ENCODE measurements around the gene ANKAR. TPM values are rescaled to one million over a fixed set of nuclear protein-coding genes. Genes with fewer than 3 reads are reported as not detected.
A peak's percentile ranks its signal among the peaks of the same experiment; 100 is the strongest.

The ANKAR gene, protein sequence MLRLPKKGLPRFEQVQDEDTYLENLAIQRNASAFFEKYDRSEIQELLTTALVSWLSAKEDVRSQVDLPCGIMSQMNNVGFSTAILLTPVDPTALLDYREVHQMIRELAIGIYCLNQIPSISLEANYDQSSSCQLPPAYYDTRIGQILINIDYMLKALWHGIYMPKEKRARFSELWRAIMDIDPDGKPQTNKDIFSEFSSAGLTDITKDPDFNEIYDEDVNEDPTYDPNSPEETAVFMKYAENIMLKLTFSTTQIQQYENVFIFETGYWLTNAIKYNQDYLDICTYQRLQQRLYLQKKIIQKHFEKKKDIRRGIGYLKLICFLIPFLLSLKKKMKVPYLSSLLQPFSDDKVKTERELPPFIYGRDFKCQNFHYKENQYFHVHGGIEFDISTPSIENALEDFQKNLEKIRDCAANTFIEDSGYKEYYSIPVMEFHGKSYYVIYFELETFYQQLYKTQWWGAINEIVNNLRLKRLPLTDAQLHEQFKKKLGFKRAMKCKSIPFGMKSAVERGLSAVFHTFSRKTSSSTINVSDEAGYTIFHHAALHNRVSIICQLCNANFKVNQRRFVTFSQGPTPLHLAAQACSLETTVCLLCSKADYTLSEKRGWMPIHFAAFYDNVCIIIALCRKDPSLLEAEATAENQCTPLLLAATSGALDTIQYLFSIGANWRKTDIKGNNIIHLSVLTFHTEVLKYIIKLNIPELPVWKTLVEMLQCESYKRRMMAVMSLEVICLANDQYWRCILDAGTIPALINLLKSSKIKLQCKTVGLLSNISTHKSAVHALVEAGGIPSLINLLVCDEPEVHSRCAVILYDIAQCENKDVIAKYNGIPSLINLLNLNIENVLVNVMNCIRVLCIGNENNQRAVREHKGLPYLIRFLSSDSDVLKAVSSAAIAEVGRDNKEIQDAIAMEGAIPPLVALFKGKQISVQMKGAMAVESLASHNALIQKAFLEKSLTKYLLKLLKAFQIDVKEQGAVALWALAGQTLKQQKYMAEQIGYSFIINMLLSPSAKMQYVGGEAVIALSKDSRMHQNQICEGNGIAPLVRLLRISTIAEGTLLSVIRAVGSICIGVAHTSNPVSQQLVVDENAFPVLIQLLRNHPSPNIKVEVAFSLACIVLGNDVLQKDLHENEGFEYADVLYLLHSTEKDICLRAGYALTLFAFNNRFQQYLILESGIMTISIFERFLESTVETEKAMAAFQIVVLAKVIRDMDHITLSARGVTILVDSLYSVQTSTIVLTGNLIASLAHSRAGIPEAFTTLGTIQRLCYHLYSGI (N-terminal part only)
- total RNA-seq: 10.3 TPM
- long read RNA-seq, partial matches to known transcripts: 0 of 9 reads
- long read RNA-seq, other reads (novel, unspliced or antisense): 9 of 9 reads

DNA sequence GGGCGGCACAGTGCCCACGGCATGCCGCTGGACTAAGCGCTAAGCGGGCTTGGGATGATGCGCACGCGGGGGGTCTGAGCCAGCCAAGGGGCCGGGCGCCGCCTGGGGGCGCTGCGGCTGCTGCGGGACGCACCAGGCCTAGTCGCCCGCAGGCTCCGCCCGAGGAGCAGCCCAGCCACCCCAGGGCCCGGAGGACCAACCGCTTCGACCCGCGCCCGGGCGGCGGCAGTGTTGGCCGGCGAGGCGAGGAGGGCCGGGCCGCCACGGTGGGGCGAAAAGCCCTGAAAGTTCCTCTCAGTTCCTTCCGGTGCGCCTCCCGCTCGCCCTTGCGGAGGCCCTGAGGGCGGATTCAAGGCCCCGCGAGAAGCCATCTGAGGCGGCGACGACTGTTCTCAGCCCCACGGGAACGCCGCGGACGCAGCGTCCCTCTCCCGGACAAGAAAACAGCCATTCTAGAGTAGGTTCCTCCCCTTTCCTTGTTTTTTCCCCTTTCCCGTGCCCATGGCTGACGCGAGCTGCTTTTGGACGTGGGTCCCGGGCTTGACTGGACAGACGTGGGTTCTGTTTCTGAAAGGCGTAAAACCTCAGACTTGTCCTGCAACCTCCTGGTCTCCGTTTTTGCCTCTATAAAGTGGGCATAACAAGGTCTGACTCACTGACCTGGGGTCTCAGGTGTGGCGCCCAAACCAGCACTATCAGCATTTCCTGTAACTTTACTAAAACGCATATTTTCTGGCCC lies at the start of gene ANKAR:
TSS of gene ANKAR (plus strand) at position 297 of the 739 bp plus-strand sequence. CDS start 1,821 bp downstream, outside the sequence.
- Histone ChIP-seq H3K36me3 (peaks cover 26% of the 10 kb centered on the region), H3K4me1 (peaks cover 20% of the 10 kb centered on the region), H3K4me3 (peak within 1 kb of the TSS; percentile 69), H3K27ac (peak within 1 kb of the TSS; percentile 97), H3K9me3 (peaks cover 7% of the 10 kb centered on the region), H3K27me3 (ENCODE audit: low read depth) (no peaks in the 10 kb centered on the region)
- intact Hi-C loops (cut with DNase I): no loop called here
- ATAC-seq (peak; percentile 99 to 100), DNase-seq (peak; percentile 95)
- TF ChIP-seq, protein P1, sequence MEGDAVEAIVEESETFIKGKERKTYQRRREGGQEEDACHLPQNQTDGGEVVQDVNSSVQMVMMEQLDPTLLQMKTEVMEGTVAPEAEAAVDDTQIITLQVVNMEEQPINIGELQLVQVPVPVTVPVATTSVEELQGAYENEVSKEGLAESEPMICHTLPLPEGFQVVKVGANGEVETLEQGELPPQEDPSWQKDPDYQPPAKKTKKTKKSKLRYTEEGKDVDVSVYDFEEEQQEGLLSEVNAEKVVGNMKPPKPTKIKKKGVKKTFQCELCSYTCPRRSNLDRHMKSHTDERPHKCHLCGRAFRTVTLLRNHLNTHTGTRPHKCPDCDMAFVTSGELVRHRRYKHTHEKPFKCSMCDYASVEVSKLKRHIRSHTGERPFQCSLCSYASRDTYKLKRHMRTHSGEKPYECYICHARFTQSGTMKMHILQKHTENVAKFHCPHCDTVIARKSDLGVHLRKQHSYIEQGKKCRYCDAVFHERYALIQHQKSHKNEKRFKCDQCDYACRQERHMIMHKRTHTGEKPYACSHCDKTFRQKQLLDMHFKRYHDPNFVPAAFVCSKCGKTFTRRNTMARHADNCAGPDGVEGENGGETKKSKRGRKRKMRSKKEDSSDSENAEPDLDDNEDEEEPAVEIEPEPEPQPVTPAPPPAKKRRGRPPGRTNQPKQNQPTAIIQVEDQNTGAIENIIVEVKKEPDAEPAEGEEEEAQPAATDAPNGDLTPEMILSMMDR (IDR thresholded peaks at IDR 0.05): peak; percentile 93

DNA sequence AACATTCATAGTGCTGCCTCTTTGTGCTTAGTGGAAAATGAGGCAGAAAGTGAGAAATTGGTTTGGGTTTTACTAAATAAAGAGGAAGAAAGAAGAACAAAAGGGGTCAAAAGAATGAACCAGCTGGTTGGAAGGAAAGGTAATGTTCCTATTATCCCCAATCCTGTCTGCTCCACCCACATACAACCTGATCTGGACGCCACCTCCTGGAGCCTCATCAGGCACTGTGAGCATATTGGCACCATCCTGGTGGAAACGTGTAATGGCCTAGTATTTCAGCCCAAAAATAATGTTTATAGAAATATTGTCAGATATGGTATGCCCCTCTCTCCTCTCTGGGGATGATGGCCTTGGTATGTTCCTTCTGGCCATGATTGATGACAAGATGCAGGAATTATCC lies 48.8 kb upstream of the ANKAR start:
- ATAC-seq: no peak
- H3K4me1 ChIP-seq: no peaks in the 10 kb centered on the region
- H3K27me3 ChIP-seq (ENCODE audit: low read depth): no peaks in the 10 kb centered on the region
- H3K4me3 ChIP-seq: no peak overlapping the region
- TF ChIP-seq, protein P1 (IDR thresholded peaks at IDR 0.05): no peak
- H3K27ac ChIP-seq: no peak overlapping the region
- no peaks in the 10 kb centered on the region for H3K36me3 ChIP-seq
- H3K9me3 ChIP-seq: no peaks in the 10 kb centered on the region
- no peak for DNase-seq
- intact Hi-C loops (cut with DNase I): no loop called here

DNA sequence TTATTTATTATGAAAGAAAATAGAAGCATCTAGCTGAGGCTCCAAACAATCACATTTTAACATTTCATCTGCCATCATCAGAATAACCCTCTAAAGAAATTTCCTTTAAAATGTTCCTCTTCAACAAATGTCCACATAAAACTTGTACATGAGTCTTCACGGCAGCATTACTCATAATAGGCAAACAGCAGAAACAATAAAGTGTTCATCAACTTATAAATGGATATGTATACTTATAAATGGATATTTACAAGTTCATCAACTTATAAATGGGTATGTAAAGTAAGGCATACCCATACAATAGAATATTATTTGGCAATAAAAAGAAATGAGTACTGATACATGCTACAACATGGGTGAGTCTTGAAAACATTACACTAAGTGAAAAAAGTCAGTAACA lies 46.7 kb upstream of the ANKAR start:
- intact Hi-C loops (cut with DNase I): no loop called here
- H3K36me3 ChIP-seq: no peaks in the 10 kb centered on the region
- no peak for ATAC-seq
- no peak overlapping the region for H3K4me3 ChIP-seq
- no peaks in the 10 kb centered on the region for H3K9me3 ChIP-seq
- H3K27ac ChIP-seq: no peak overlapping the region
- no peak for DNase-seq
- no peaks in the 10 kb centered on the region for H3K27me3 ChIP-seq (ENCODE audit: low read depth)
- no peaks in the 10 kb centered on the region for H3K4me1 ChIP-seq
- TF ChIP-seq, protein P1 (IDR thresholded peaks at IDR 0.05): no peak

DNA sequence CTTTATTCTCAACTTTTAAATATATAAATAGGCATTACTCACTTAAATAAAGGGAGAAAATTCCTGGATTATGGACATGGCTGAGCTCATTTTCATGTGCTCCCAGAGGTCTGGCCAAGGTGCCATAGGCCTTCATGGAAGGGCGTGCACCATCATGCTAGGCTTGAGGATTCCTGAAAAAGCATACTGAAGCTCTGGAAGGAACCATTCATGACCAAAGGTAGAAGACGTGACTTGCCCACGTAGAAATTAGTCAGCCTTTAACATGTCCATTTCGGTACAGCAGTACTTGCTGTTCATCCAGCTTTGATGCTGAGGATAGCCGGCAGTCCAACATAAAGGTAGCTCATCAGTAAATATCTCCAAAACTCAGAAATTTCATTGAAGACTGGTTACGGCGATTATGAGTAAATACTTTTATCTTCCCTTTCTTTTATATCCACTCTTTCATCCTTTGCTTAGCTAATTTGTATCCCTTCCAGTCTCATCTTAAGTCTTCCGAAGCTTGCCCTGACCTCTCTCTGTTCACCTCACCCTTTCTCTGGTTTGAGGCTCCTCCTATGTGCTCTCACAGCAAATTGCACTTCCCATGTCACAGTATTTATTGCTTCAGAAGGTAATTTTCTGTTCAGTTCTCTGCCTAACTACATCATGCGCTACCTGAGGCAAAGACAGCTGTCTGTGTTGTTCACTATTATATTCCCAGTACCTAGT lies 45.5 kb upstream of the ANKAR start:
- no peaks in the 10 kb centered on the region for H3K4me1 ChIP-seq
- no peaks in the 10 kb centered on the region for H3K36me3 ChIP-seq
- TF ChIP-seq, protein P1 (IDR thresholded peaks at IDR 0.05): no peak
- no peaks in the 10 kb centered on the region for H3K27me3 ChIP-seq (ENCODE audit: low read depth)
- H3K9me3 ChIP-seq: no peaks in the 10 kb centered on the region
- H3K4me3 ChIP-seq: no peak overlapping the region
- DNase-seq: no peak
- ATAC-seq: peak in 1 of 2 donors; percentile 53
- intact Hi-C loops (cut with DNase I): no loop called here
- H3K27ac ChIP-seq: no peak overlapping the region

Data from lower lobe of right lung (tissue), 2 donors.